ENCODE results near the gene GOLGA6D.
"Not testable (repeated sequence)": the region's sequence is repeated elsewhere in the genome, so short reads cannot be mapped to it uniquely, and the experiment has no call there.

Gene GOLGA6D

DNA sequence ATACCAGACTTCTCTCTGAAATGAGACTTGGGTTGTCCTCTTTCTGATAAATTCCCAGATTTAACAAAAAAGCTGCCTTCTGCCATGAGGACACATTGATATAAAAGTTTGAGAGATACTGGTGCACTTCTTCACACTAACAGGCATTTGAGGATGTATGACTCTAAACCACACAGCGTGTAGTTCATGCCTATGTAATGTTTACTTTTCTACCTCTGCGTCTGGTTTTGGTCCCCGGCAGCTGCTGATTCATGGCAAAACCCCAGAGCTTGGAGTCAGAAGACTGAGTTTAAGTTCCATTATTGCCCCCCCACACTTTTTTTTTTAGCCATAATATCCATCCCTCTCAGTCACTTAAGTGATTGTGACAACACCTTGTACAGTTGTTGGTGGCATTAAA is 1.5 kb downstream of the GOLGA6D start:
- not testable (repeated sequence) for DNase-seq

DNA sequence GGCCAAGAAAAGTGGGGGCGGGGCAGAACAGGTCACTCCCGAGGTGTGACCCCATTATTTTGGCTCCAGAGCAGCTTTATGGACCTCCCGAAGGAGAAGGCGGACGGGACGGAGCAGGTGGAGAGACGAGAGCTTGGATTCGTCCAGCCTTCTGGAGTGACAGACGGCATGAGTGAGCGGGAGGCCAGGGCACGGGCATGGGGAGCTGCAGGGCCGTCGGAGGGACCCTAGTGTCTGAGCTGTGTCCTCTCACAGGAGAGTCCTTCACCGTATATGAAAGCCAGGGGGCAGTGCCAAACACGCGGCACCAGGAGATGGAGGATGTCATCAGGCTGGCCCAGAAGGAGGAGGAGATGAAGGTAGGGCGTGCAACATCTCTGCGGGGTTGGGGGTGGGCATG is 11.0 kb downstream of the GOLGA6D start:
- DNase-seq, result not testable (repeated sequence)

DNA sequence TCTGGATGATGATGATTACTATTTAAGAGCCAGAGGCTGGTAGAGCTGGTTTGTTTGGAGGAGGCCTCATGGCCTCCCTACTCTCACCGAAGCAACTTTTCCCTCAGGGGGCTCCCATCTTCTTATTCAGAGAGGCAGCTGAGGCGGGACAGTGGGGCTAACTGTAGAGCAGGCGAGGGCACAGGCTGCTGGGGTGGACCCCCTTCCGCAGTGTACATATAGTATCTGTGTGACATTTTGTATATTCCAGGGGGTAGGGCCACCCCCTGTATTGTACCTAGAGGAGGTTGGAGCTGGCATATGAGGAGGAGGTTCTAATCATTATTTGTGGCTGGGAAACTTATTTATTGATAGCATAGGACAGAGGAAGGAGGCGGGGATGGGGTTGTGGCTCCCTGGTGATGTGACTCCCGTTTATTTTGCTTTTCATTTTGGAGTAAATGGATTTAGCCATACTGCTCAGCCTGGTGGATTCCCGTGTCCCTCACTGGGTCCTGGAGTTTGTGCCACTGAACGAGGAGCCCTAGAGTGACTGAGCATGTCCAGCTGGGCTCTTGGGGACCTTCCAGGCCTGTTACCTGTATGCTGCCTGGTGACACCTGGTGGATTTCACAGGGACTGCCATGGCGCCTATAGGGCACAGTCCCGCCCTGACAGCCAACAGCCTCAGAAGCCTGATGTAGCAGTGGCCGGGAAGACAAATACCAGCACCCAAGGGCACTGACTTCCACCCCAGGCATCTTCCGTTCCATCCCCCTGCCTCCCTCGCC is 16.1 kb downstream of the GOLGA6D start:
- not testable (repeated sequence) for DNase-seq

DNA sequence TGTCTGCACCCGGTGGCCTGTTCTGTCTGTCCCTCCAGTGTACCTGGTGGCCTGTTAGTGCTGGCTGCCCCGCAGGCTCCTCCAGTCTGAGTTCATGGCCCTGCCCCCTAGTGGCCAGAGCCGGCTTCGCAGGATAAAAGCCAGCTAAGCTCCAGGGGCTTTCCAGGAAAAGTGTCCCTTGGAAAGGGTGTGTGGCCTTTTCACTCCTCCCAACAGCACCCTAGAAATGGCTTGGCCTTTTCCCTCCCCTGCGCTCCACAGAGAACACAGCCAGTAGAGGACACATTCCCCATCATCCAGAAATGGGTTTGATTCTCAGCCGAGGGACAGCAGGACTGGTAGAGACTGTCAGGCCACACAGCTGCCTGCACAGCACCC is 16.7 kb downstream of the GOLGA6D start:
- DNase-seq, result not testable (repeated sequence)

- DNase-seq, result not testable (repeated sequence)
These were observed 17.4 kb downstream of the GOLGA6D start for GRCh38 chr15:75300026-75300425.

DNA sequence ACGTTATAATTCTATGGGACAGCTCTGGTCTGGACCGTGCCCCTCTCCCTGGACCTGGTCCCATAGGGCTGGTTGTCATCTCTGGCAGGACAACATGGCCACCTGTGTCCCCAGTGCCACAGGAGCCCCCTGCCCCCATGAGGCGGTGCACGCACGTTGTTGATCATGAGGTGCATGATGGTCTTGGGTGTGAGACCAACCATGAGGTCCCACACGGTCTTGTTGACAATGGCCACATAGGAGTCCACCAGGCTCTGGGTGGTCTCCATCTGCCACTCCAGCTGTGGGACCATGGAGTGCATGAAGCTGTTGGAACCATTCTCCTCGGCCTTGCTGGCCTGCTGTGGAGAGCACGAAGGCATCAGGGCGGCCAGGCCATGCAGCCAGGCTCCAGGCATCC is 19.7 kb downstream of the GOLGA6D start:
- DNase-seq, result no peak

- not testable (repeated sequence) for DNase-seq
These were observed 20.1 kb downstream of the GOLGA6D start for GRCh38 chr15:75302753-75303152.

- no peak for DNase-seq
These were observed 23.6 kb downstream of the GOLGA6D start for GRCh38 chr15:75306188-75306587.

DNA sequence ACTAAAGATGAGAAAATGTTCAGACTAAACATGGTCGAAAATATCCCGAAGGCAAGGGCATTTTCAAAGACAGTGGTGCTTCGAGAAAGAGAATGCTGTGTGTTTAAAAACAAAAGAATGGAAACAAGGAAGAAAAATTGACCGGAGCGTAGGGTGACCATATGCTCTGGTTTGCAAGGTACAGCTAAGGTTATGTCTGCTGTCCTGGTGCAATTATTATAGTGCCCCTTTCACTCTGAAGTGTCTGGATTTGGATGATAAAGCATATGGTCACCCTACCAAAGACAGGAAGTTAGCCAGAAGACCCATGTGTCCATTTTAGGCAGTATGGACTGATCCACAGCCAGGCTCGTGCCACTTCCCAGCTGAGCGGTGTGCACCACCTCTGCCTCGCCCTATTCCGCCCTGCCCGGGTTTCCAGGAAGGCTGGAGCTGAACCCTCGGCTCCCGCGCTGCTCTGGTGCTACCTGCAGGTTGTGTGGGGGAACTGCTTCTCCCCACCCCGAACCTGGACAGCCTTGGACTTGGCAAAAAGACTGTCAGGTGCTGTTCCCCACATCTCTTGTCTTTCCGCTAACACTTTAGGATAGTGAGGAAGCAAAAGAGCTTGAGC is 25.2 kb downstream of the GOLGA6D start:
- DNase-seq, result no peak

DNA sequence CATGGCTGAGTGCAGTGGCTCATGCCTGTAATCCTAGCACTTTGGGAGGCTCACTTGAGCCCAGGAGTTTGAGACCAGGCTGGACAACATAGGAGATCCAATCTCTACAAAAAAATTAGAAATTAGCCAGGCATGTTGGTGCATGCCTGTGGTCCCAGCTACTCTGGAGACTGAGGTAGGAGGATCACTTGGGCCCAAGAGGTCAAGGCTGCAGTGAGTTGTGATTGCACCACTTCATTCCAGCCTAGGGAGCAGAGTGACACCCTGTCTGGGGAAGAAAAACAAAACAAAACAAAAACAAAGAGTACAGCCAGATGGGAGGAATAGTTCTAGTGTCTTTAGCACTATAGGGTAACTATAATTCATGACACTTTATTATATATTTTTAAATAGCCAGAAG is 27.1 kb downstream of the GOLGA6D start:
- DNase-seq, result no peak

DNA sequence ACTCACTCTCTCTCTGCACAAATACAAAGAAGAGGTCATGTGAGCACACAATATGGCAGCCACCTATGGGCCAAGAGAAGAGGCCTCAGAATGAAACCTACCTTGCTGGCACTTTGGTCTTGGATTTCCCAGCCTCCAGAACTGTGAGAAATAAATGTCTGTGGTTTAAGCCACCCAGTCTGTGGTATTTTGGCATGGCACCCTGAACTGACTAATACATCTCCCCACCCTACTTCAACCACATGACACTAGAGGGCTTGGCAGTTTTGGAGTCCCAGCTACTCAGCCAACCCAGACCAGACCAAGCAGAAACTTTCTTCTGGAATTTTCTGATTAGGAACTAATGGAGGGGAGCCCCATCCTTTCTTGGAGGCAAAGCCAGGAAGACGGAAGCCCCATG is 29.9 kb downstream of the GOLGA6D start:
- not testable (repeated sequence) for DNase-seq

DNA sequence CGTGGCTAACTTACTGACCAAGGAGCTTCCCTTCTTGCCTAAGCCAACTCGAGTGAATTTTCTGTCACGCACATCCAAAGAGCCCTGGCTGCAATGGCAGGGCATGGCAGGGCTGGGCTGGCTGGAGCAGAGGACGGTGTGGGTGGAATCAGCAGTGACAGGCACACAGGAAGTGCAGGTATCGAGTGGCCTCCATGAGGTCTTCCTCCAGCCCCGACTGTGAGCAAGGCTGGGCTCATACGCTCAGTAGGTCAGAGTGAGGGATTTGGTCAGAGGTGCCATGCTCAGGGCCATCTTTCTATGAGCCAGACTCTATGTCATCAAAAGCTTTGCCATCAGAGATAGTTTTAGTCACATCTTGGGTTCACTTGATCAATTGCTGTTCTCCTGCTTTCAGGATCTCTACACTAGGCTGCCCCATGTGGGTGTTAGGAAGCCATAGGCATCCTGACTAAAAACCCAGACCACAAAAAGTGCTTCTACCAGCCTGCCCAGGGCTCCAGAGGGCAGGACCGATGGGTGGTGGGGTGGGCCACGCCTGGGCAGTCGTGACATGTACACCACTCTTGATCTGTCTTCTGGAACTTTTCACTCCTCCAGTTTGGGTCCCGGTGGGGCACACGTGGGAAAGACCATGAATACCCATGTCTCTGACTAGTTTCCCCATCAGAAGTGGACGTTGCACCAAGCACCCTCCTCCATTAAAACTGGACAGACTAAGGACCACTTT is 30.6 kb downstream of the GOLGA6D start:
- no peak for DNase-seq

GRCh38 chr15:75314552-75315290 is 32.1 kb downstream of the GOLGA6D start:
- DNase-seq, result no peak

DNA sequence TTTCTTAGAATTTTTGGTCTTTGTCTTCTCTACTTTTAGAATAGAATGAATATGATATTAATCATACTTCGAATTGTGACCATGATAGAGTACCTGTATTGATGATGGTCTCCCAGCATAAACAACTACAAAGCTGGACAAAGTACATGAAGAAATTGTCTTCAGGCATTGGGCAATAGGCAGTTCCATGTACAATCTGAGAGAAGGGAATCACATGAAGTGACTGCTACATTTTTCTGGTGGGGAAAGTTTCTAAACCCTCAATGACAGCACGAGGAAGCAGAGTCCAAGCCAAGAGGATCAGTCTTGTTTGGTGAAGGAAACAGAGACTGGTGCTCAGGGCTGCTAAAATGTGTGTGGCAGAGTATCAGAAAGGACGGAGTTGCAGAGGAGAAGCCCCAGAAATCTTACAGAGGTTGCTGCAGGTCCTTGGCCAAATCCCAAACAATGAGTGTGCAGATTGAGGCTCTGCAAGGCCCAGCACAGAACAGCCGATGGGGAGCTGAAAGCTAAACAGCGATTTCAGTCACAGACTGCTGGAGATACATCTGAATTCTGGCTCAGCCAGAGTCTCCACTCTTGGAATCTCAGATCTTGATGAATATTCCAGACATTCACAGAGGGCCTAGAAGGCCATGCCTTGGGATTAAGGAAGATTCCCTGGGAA is 36.7 kb downstream of the GOLGA6D start:
- DNase-seq, result not testable (repeated sequence)

DNA sequence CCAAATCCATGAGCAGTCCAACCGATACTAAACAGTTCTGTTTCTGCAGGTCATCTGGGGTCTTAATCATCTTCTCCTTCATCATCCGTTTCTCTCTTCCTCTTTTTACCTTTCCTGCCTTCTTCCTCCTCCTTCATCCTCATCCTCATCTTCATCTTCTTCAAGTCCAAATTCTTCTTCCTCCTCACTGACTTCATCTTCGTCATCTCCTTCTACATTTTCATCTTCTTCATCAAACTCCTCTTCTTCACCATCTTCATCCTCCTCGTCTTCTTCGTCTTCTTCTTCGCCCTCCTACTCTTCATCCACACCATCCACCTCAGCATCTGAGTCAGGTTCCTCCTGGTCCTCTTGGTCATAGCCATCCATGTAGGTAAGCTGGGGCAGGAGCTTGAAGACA is 39.1 kb downstream of the GOLGA6D start:
- DNase-seq, result no peak

DNA sequence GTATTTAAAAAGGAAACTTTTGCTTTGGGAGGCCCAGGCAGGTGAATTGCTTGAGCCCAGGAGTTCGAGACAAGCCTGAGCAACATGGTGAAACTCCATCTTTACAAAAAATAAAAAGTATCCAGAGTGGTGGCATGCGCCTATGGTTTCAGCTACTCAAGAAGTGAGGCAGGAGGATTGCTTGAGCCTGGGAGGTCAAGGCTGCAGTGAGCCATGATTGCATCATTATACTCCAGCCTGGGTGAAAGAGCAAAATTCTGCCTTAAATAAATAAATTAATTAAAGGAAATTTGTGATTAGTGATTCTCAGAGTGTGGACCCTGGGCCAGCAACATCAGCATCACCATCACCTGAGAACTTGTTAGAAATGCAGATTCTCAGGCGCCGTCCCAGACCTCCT is 43.3 kb downstream of the GOLGA6D start:
- no peak for DNase-seq

- DNase-seq, result no peak
These were observed 44.4 kb downstream of the GOLGA6D start for GRCh38 chr15:75327005-75327404.

DNA sequence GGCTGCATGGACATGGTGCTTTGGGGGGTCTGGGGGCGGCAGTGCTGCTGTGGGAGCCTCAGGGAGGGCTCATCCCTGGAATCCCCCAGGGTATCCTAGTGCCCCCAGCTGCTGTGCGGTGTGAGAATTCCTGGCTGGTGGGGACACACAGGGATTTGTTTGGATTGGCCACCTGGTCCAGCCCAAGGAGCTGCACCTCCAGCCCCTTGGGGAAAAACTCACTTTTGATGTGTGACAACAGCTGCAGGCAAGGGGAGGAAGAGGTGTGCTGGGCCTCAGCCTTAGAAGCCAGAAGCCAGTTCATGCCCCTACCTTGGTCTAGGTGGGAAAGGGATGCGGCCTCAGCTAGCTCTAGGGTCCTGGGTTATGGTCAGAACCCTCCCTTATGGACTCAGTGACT is 44.9 kb downstream of the GOLGA6D start:
- no peak for DNase-seq

DNA sequence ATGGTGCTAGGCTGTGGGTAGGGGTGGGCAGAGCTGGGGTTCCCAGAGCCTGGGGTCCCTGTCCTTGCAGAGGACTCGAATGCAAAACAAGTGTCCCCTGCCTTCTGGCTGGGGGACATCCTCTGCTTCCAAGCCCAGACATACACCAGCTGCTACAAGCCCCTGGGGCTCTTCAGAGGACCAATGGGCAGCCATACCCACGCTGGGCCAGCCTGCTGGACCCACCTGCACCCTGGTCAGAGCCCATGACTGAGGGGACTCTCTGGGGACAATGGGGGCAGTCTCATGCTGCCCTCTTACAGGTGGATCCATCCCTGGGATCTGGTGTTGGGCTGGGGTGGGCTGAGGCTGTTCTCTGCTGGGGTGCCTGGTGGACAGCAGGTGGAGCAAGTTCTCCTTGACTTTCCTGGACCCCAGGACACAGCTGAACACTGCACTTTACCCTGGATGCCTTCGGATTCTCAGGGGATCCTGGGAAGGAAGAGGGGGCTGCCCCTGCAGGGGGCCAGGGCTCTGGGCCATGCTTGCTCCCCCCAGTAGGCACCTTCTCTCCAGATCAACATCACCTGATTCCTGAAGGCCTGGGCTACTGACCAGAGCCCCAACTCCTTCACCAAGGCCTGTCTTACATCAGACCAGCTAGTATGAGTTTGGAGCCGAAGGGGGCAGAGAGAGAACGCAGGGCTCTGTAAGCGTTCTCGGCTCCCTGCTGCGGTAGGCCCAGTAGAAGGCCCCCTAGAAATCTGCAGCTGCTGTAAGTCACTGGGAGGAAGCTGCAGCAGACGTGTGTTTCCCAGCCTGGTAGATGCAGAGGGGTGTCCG is 46.1 kb downstream of the GOLGA6D start:
- DNase-seq, result no peak

DNA sequence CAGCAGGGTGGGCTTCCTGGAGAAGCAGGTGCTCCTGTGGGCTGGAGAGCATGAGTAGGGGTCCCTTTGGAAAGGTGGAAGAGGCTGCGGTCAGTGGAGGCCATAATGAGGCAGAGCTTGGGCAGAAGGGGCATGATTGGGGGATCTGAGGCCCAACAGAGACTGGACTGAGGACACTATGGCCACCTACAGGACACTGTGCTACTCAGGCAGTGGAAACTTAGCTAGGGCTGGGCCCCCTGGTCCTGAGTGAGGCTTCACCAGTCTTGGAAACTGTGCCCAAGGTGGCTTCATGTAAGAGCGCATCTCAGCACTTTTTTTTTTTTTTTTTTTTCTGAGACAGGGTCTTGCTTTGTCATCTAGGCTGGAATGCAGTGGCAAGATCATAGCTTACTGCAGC is 46.9 kb downstream of the GOLGA6D start:
- no peak for DNase-seq

- not testable (repeated sequence) for DNase-seq
These were observed 49.5 kb downstream of the GOLGA6D start for GRCh38 chr15:75332093-75332492.
